Thoracic aorta endothelial cell (primary cell): ENCODE data around the gene HEMK1. TPM values are rescaled to one million over a fixed set of nuclear protein-coding genes. Genes with fewer than 3 reads are reported as not detected.

Experiments used
- total RNA-seq: library from RNA; depleted of rRNA; stranded (reverse); fragments of >200 nt; gene quantifications from 2 replicates; pipeline ENCODE4 v1.2.3, GENCODE V29; 2012

Gene HEMK1
- 10.8 and 12.0 TPM in 2 replicates for total RNA-seq

GRCh38 chr3:50568947-50569749 is at the start of gene HEMK1:
Gene HEMK1, plus strand, starts transcription at chr3:50569522. Its CDS starts 1,583 bp downstream, at chr3:50571105.

GRCh38 chr3:50567386-50568167 is 1.7 kb upstream of the HEMK1 start, which contains the start of gene C3orf18:
Gene C3orf18, minus strand, starts transcription at chr3:50567747. Its CDS starts 2,048 bp downstream, at chr3:50565699.

GRCh38 chr3:50611464-50612233 is 42.3 kb downstream of the HEMK1 start, which contains the start of gene CISH:
Gene CISH, minus strand, starts transcription at chr3:50611774. Its CDS starts 124 bp downstream, at chr3:50611650.

GRCh38 chr3:50617096-50617791 is 47.9 kb downstream of the HEMK1 start, which contains the start of gene MAPKAPK3:
Gene MAPKAPK3, plus strand, starts transcription at chr3:50617151. Its CDS starts 415 bp downstream, at chr3:50617566.

Other genes starting within 250 kb of the HEMK1 start
- 271 and 320 TPM in 2 replicates for gene HYAL2, start 246.8 kb upstream of the HEMK1 start, total RNA-seq
- 29.6 and 31.4 TPM in 2 replicates for gene TUSC2, start 241.3 kb upstream of the HEMK1 start, total RNA-seq
- 14.6 and 17.0 TPM in 2 replicates for gene RASSF1, start 228.7 kb upstream of the HEMK1 start, total RNA-seq
- gene ZMYND10, start 223.8 kb upstream of the HEMK1 start, total RNA-seq = 0.07 and 0.13 TPM in 2 replicates
- 15.8 and 16.1 TPM in 2 replicates for gene NPRL2, start 218.7 kb upstream of the HEMK1 start, total RNA-seq
- 10.8 and 12.2 TPM in 2 replicates for gene CYB561D2, start 218.7 kb upstream of the HEMK1 start, total RNA-seq
- gene TMEM115, start 210.0 kb upstream of the HEMK1 start, total RNA-seq = 42.3 and 46.7 TPM in 2 replicates
- under 0.01 TPM in 2 replicates for gene CACNA2D2, start 65.9 kb upstream of the HEMK1 start, total RNA-seq
- 2.1 and 3.4 TPM in 2 replicates for gene C3orf18, start 1.8 kb upstream of the HEMK1 start, total RNA-seq
- 0.40 and 0.79 TPM in 2 replicates for gene CISH, start 42.3 kb downstream of the HEMK1 start, total RNA-seq
- 18.9 and 31.8 TPM in 2 replicates for gene MAPKAPK3, start 47.6 kb downstream of the HEMK1 start, total RNA-seq
- 0.13 and 0.14 TPM in 2 replicates for gene DOCK3, start 105.4 kb downstream of the HEMK1 start, total RNA-seq